Activated CD4-positive, alpha-beta T cell treated with anti-CD3 and anti-CD28 coated beads, Interleukin-2, amount 10 ng/mL, durations not matched to agents 7 days and 5 days (primary cell): ENCODE data around the gene TIRAP. TPM values are rescaled to one million over a fixed set of nuclear protein-coding genes. Genes with fewer than 3 reads are reported as not detected.
A peak's percentile ranks its signal among the peaks of the same experiment; 100 is the strongest.

Source experiments
- CTCF ChIA-PET: fragments of 350-600 bp; sonication (Branson Sonifier 250); formaldehyde crosslinking; loops from one replicate; lab custom pipeline; 2021; ENCODE audit warnings: antibody characterized with exemption; lab: Charles Lee
- POLR2A ChIA-PET: fragments of 350-600 bp; sonication (Branson Sonifier 250); formaldehyde crosslinking; loops from one replicate; lab custom pipeline; 2021; ENCODE audit warnings: antibody characterized with exemption; lab: Charles Lee
- DNase-seq: peaks from one replicate; pipeline ENCODE4 v3.0.0-alpha.2; 2020
- H3K27ac Mint-ChIP-seq: one replicate; pipeline ENCODE4 v1.8.0; 2021; ENCODE audit warnings: mild to moderate bottlenecking, moderate library complexity, mixed read lengths
- H3K27me3 Mint-ChIP-seq: one replicate; pipeline ENCODE4 v1.8.0; 2021; ENCODE audit warnings: mixed read lengths
- H3K36me3 Mint-ChIP-seq: one replicate; pipeline ENCODE4 v1.8.0; 2021; ENCODE audit warnings: low read depth, mixed read lengths
- H3K4me1 Mint-ChIP-seq: one replicate; pipeline ENCODE4 v1.8.0; 2021; ENCODE audit warnings: mixed read lengths
- H3K4me3 Mint-ChIP-seq: one replicate; pipeline ENCODE4 v1.8.0; 2021; ENCODE audit warnings: mild to moderate bottlenecking, moderate library complexity, mixed read lengths
- H3K9me3 Mint-ChIP-seq: one replicate; pipeline ENCODE4 v1.8.0; 2021; ENCODE audit warnings: mixed read lengths
- total RNA-seq, 2 experiments: library from RNA; stranded (reverse); gene quantifications; one replicate each; pipeline ENCODE4 v1.2.3, GENCODE V29; 2021

TIRAP gene
- total RNA-seq, 2 experiments from 2014 or later, result 13.5 to 14.0 TPM

GRCh38 chr11:126312961-126313360 is 30.1 kb downstream of the TIRAP start:
- Mint-ChIP-seq H3K27ac (no peak overlapping the region), H3K4me1 (peaks cover 29% of the 10 kb centered on the region), H3K36me3 (peaks cover 49% of the 10 kb centered on the region), H3K9me3 (peaks cover 4% of the 10 kb centered on the region), H3K27me3 (no peaks in the 10 kb centered on the region), H3K4me3 (no peak overlapping the region)
- CTCF ChIA-PET, result interaction anchor here (0.6 to 1.3 kb wide), 2 partner anchors 42 to 86 kb away, joined by 3 read pairs; partner anchors contain the start of gene ST3GAL4
- DNase-seq, result no peak
- POLR2A ChIA-PET, result no interaction called here

DNA sequence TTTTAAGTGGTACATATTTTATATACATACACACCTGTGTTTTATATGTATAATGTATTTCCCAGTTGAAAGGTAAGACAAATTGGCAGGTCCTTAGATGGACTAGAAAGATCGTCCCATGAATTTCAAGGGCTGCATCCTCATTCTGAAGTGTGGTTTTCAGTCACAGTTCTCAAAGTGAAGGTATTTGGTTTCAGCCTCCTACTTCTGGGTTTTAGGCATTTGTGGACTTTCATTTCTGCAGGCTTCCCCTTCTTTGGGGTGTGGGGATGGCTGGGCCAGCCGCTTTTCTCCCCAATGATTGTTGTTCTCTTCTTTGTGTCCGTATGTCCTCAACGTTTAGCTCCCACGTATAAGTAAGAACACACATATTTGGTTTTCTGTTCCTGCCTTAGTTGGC is 30.9 kb downstream of the TIRAP start:
- Mint-ChIP-seq H3K36me3 (peaks cover 46% of the 10 kb centered on the region), H3K4me3 (no peak overlapping the region), H3K27me3 (no peaks in the 10 kb centered on the region), H3K4me1 (peaks cover 38% of the 10 kb centered on the region), H3K9me3 (peaks cover 4% of the 10 kb centered on the region), H3K27ac (no peak overlapping the region)
- POLR2A ChIA-PET, result no interaction called here
- no peak for DNase-seq
- CTCF ChIA-PET, result interaction anchor here (0.6 kb wide), 1 partner anchor 67 kb away, joined by 3 read pairs; no protein-coding TSS in a partner anchor

GRCh38 chr11:126317432-126317755 is 34.5 kb downstream of the TIRAP start:
- DNase-seq, result no peak
- H3K27ac Mint-ChIP-seq, result peak overlapping the region; percentile 88
- peaks cover 39% of the 10 kb centered on the region for H3K36me3 Mint-ChIP-seq
- no peak overlapping the region for H3K4me3 Mint-ChIP-seq
- POLR2A ChIA-PET, result no interaction called here
- peaks cover 4% of the 10 kb centered on the region for H3K9me3 Mint-ChIP-seq
- peaks cover 44% of the 10 kb centered on the region for H3K4me1 Mint-ChIP-seq
- no peaks in the 10 kb centered on the region for H3K27me3 Mint-ChIP-seq
- CTCF ChIA-PET, result interaction anchor here (1.5 to 2.5 kb wide), 5 partner anchors 8 to 163 kb away, joined by 4 to 9 read pairs (median 6); no protein-coding TSS in a partner anchor

DNA sequence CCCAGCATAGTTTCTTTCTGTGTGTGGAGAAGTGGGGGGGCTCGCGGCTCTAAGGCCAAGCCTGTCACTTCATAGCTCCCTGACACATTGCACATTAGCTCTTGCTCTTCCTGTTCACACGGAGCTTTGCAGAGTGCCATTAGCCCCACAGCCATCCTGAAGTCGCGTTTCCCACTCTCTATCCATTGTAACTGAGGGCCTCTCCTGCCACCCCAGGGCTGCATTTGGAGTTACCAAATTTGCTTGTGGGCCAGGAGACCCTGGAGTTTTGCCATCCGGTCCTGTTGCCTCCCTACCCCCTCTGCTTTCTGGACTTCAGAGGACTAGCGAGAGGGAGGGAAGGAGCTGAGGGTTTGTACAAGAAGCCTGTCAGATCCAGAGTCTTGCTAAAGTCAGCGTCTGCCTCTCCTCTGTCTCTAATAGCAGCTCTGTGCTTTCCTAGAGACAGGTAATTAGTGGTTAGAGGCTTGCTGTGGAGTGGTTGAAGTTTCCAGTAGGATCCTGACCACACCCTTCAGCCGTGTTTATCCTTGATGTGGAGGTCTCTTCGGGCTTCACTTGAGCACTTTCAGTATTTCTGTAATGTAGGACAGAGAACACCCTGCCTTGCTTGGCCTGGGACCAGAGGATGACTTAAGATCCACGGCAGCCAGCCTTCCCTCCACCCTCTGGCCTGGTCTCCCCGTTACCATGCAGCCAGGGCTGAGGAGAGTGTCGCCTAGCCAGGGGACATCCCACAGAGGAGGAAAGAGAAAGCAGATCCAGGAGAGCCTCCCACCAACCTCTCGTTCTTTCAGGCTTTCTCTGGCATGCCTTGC is 35.1 kb downstream of the TIRAP start:
- Mint-ChIP-seq H3K4me1 (peaks cover 44% of the 10 kb centered on the region), H3K9me3 (peaks cover 4% of the 10 kb centered on the region), H3K27me3 (no peaks in the 10 kb centered on the region), H3K27ac (peak overlapping the region; percentile 88), H3K4me3 (peak overlapping the region; percentile 6), H3K36me3 (peaks cover 36% of the 10 kb centered on the region)
- ChIA-PET CTCF (interaction anchor here (0.7 to 2.5 kb wide), 10 partner anchors 7 to 163 kb away, joined by 3 to 9 read pairs (median 5); no protein-coding TSS in a partner anchor), POLR2A (no interaction called here)
- peak; percentile 27 for DNase-seq

- Mint-ChIP-seq H3K27me3 (no peaks in the 10 kb centered on the region), H3K4me3 (peak overlapping the region; percentile 6), H3K9me3 (peaks cover 4% of the 10 kb centered on the region), H3K4me1 (peaks cover 44% of the 10 kb centered on the region), H3K27ac (peak overlapping the region; percentile 88), H3K36me3 (peaks cover 34% of the 10 kb centered on the region)
- CTCF ChIA-PET, result interaction anchor here (0.7 to 2.5 kb wide), 10 partner anchors 8 to 162 kb away, joined by 3 to 9 read pairs (median 5); no protein-coding TSS in a partner anchor
- POLR2A ChIA-PET, result interaction anchor here (0.6 to 1.1 kb wide), 4 partner anchors 14 to 431 kb away, joined by 3 to 5 read pairs (median 4); partner anchors contain the start of genes DCPS and ST3GAL4
- DNase-seq, result peak; percentile 53
Observed at GRCh38 chr11:126318574-126319373, 35.9 kb downstream of the TIRAP start.

- Mint-ChIP-seq H3K27ac (peak overlapping the region; percentile 88), H3K9me3 (peaks cover 4% of the 10 kb centered on the region), H3K27me3 (no peaks in the 10 kb centered on the region), H3K36me3 (peaks cover 29% of the 10 kb centered on the region), H3K4me1 (peaks cover 40% of the 10 kb centered on the region), H3K4me3 (no peak overlapping the region)
- ChIA-PET POLR2A (interaction anchor here (0.6 to 1.1 kb wide), 4 partner anchors 15 to 431 kb away, joined by 3 to 5 read pairs (median 4); partner anchors contain the start of genes DCPS and ST3GAL4), CTCF (interaction anchor here (0.7 to 2.5 kb wide), 10 partner anchors 9 to 337 kb away, joined by 3 to 9 read pairs (median 4); no protein-coding TSS in a partner anchor)
- no peak for DNase-seq
Observed at GRCh38 chr11:126319374-126319740, 36.5 kb downstream of the TIRAP start.

DNA sequence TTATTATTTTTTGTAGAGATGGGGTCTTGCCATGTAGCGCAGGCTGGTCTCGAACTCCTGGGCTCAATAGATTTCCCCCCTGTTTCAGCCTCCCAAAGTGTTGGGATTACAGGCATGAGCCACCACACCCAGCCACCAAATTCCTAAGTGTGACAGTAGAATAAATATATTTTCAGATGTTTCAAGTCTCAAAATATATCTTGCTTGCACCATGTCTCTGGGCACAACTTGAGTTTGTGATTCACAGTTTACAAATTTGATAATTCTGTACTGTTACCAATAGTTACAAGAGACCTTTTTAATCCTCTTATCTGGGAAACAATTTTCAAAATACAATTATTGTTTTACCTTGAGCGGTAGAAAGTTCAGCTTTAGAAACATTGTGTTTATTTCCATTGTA is 40.1 kb downstream of the TIRAP start:
- no peak overlapping the region for H3K4me3 Mint-ChIP-seq
- no peaks in the 10 kb centered on the region for H3K27me3 Mint-ChIP-seq
- no peak overlapping the region for H3K27ac Mint-ChIP-seq
- no peak for DNase-seq
- H3K9me3 Mint-ChIP-seq, result no peaks in the 10 kb centered on the region
- CTCF ChIA-PET, result no interaction called here
- H3K36me3 Mint-ChIP-seq, result peaks cover 8% of the 10 kb centered on the region
- POLR2A ChIA-PET, result no interaction called here
- H3K4me1 Mint-ChIP-seq, result peaks cover 29% of the 10 kb centered on the region

DNA sequence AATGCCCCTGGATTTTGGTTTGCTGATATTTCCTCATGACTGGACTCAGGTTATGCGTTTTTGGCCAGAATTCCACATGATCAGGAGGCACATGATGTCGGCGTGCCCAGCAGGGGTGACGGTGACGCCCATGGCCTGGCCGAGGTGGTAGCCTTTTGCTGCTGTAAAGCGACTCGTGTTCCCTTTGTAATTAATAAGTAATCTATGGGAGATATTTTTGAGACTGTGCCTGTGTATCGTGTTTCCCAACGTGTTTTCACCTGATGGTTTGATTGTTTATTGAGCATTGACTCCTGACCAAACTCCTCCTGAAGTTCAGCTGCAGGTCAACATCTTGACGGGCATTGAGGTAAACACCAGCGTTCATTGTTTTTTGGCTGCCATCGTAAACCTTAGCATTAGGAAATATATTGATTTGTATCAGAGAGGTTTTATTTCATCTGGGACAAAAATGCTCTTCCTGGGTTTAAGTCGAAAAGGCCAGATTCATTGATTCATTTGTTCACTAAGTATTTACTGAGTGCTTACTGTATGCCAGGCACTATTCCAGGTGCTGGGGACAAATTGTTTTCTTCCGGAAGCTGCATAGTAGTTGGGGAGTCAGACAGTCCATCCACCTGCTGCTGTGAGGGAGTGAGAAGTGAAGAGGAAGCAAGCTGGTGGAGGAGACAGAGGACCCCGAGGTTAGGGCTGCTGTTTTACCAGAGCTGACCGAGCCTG is 44.5 kb downstream of the TIRAP start:
- H3K4me3 Mint-ChIP-seq, result no peak overlapping the region
- H3K27ac Mint-ChIP-seq, result no peak overlapping the region
- H3K27me3 Mint-ChIP-seq, result no peaks in the 10 kb centered on the region
- POLR2A ChIA-PET, result no interaction called here
- H3K36me3 Mint-ChIP-seq, result peaks cover 9% of the 10 kb centered on the region
- DNase-seq, result no peak
- H3K9me3 Mint-ChIP-seq, result no peaks in the 10 kb centered on the region
- CTCF ChIA-PET, result no interaction called here
- peaks cover 5% of the 10 kb centered on the region for H3K4me1 Mint-ChIP-seq

GRCh38 chr11:126328001-126328390 is 45.1 kb downstream of the TIRAP start:
- Mint-ChIP-seq H3K4me3 (no peak overlapping the region), H3K27ac (no peak overlapping the region), H3K27me3 (no peaks in the 10 kb centered on the region), H3K4me1 (peaks cover 5% of the 10 kb centered on the region), H3K36me3 (peaks cover 11% of the 10 kb centered on the region), H3K9me3 (no peaks in the 10 kb centered on the region)
- CTCF ChIA-PET, result interaction anchor here (1.3 kb wide), 1 partner anchor 9 kb away, joined by 4 read pairs; no protein-coding TSS in a partner anchor
- no peak for DNase-seq
- POLR2A ChIA-PET, result no interaction called here

DNA sequence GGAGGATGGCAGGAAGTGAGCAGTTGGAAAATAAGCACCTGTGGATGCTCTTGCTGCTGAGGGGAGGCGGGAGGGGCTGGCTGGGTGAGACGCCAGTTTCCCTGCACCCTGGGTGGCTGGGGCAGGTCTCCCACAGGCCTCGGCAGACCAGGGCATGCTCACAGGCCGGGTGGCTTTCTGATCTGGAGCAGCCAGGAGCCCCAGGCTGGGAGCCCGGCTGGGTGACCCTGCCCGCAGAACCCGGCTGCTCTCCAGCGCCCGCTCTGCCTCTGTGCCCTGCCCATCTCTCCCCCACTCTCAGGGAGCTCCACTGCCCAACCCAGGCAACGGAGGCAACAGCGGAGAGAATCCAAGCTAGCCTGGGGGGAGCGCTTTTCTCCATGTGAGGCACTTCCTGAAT is 45.6 kb downstream of the TIRAP start:
- POLR2A ChIA-PET, result no interaction called here
- no peak for DNase-seq
- CTCF ChIA-PET, result interaction anchor here (1.3 kb wide), 1 partner anchor 10 kb away, joined by 4 read pairs; no protein-coding TSS in a partner anchor
- no peak overlapping the region for H3K27ac Mint-ChIP-seq
- H3K36me3 Mint-ChIP-seq, result peaks cover 11% of the 10 kb centered on the region
- H3K9me3 Mint-ChIP-seq, result no peaks in the 10 kb centered on the region
- H3K4me3 Mint-ChIP-seq, result no peak overlapping the region
- H3K4me1 Mint-ChIP-seq, result peaks cover 5% of the 10 kb centered on the region
- H3K27me3 Mint-ChIP-seq, result no peaks in the 10 kb centered on the region

GRCh38 chr11:126328938-126329643 is 46.2 kb downstream of the TIRAP start:
- H3K27me3 Mint-ChIP-seq, result no peaks in the 10 kb centered on the region
- no peak overlapping the region for H3K27ac Mint-ChIP-seq
- H3K36me3 Mint-ChIP-seq, result peaks cover 11% of the 10 kb centered on the region
- no peak overlapping the region for H3K4me3 Mint-ChIP-seq
- ChIA-PET CTCF (interaction anchor here (1.3 kb wide), 1 partner anchor 10 kb away, joined by 4 read pairs; no protein-coding TSS in a partner anchor), POLR2A (no interaction called here)
- no peaks in the 10 kb centered on the region for H3K9me3 Mint-ChIP-seq
- H3K4me1 Mint-ChIP-seq, result peaks cover 5% of the 10 kb centered on the region
- DNase-seq, result no peak
